Hematopoietic multipotent progenitor cell (in vitro differentiated cells): ENCODE measurements around the gene RERE. TPM values are rescaled to one million over a fixed set of nuclear protein-coding genes. Genes with fewer than 3 reads are reported as not detected.
"Not testable (repeated sequence)": the region's sequence is repeated elsewhere in the genome, so short reads cannot be mapped to it uniquely, and the experiment has no call there.

Experiments used
- DNase-seq, 3 donors: peaks; one replicate each; pipeline ENCODE4 v3.0.0-alpha.2; 2011 to 2015; ENCODE audit warnings: low read depth in 2 of 3, low spot score in 2 of 3
- total RNA-seq: library from RNA; depleted of rRNA; stranded (reverse); fragments of >200 nt; gene quantifications from one replicate; pipeline ENCODE4 v1.2.3, GENCODE V29; 2012

The RERE gene
- total RNA-seq, 1 donor, result 61.9 TPM

DNA sequence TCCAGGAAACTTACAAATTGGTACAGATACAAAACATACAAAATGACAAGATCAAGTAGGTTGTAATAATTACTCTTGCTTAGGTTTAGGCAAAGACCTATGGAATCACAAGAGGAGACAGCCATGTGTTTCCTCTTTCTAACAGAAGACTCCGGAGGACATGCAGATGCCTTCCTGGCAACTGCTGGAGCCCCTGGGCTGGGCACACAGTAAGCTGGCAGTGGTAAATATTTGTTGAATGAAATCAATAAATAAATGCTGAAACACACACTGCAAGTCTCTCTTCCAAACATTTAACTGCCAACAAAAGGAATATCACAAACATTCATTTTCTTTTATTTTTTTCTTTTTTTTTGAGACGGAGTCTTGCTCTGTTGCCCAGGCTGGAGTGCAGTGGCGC is 350.1 kb downstream of the RERE start:
- DNase-seq, result no peak

GRCh38 chr1:8465692-8466091 is 351.7 kb downstream of the RERE start:
- no peak for DNase-seq

- DNase-seq, result peak in 2 of 3 donors; percentile 33 to 56
Observed at GRCh38 chr1:8465013-8465412, 352.4 kb downstream of the RERE start.

DNA sequence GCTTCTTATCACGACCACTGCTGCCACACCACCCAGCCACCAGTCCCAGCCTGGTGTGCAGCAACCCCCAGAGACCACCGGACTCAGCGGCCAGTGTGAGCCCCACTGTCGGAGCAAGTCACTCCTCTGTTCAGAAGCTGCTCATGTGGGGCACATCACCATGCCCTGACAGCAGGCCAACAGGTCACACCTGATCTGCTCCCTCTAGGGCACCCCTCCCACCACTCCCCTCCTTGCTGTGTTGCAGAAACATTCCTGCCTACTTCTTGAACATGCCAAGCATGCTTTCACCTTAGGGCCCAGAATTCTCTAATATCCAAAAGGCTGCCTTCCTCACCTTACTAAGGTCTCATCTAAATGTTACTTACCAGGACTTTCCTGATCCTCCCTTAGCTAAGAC is 353.1 kb downstream of the RERE start:
- no peak for DNase-seq

DNA sequence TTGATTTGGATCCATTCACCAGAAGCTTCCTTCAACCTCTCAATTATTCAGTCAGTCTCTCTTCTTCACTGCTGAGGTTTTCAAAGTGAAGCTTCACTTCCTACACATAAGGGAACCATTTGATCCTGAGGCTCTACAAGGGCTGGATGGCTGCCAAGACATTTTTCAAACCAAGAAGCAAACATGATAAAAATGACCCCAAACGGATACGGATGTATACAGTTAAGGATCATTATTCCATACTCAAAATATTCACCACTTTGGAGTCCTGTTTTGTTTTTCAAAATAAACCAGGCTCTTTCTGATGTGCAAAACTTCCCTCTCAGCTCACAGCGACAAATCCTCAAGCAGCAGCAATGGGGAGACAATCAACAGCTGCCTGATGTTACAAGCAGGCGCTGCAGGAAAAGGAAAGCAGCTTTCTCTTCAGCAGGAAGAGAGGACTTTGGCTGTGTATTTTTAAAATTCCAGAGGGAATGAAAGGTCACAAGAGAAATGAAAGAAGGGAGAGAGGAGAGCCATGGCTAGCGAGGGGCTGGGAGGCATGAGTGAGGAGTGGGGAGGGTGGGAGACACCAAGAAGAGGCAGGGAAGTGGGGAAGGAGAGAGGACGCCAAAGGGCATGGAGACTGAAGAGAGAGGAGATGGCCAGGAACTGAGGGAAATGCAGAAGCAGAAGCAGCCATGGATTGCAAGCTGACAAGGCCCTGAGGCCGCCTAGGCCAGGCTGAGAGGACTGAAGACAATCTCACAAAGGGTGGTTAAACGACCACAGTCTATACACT is 354.1 kb downstream of the RERE start:
- DNase-seq, result peak in 2 of 3 donors; percentile 42 to 60

DNA sequence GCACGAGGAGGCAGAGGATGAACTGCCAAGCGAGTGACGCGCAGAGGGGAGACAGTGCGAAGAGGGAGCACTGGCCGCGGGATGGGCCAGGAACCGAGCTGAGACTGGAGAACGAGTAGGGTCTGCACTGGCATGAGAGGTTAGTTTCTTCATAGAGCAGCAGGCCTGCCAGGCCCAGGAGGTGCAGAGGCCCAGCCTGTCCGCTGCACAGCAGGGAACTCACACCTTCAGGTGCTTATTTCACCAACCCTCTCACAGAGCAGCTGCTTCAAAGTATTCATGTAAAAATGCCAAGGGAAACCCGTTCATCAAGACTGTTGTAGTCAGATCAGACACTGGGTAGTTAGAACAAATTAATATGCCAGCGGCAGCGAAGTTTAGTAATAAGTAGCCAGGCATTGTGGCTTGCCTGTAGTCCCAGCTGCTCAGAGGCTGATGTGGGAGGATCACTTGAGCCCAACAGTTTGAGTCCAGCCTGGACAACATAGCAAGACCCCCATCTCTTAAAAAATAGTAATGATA is 355.0 kb downstream of the RERE start:
- no peak for DNase-seq

DNA sequence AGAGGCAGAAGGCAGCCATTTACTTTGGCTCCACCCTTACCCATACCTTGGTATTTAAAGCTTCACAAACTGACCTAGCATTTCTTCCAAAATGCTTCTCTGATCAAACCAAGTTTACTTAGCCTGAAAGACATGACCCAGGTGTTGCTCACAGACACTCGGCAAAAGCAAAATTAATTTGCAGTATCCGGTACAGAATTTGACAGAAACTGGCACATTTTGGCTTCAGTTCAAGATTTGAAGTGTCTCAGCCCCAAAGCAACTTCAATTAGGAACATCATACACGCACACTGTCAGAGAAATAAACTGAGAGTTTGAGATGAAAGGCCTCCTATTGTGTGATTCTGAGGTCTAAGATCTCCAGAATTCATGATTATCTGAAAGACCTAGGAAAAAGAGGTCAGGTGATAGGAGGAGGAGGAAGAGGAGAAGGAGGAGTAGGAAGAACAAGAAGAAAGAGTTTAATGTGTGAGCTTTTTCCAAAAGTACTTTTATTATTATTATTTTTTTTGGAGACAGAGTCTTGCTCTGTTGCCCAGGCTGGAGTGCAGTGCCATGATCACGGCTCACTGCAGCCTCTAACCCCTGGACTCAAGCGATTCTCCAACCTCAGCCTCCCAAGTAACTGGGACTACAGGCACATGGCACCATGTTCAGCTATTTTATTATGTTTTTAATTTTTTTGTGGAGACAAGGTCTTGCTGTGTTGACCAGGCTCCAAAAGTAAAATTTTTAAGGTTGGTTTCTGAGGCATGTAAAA is 355.9 kb downstream of the RERE start:
- no peak for DNase-seq

DNA sequence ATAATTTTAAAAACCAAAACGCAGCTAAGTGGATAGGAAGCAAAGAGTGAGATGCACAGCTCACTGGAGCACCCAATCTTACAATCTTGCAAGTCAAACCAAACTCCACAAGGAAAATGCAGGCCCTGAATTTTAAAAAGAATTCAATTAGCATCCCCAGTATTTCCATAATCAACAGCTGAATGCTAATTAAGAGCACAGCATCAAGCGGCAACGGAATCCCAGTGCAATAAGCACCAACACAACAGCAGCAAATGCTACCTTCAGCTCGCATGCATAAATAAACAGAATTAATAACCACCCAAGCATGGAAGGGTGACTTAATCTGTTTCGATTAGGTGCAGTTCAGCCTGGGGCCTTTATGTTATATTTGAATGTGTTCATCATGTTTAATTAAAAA is 356.7 kb downstream of the RERE start:
- no peak for DNase-seq

GRCh38 chr1:8460132-8460544 is 357.3 kb downstream of the RERE start:
- no peak for DNase-seq

GRCh38 chr1:8458607-8459006 is 358.8 kb downstream of the RERE start:
- DNase-seq, result no peak

DNA sequence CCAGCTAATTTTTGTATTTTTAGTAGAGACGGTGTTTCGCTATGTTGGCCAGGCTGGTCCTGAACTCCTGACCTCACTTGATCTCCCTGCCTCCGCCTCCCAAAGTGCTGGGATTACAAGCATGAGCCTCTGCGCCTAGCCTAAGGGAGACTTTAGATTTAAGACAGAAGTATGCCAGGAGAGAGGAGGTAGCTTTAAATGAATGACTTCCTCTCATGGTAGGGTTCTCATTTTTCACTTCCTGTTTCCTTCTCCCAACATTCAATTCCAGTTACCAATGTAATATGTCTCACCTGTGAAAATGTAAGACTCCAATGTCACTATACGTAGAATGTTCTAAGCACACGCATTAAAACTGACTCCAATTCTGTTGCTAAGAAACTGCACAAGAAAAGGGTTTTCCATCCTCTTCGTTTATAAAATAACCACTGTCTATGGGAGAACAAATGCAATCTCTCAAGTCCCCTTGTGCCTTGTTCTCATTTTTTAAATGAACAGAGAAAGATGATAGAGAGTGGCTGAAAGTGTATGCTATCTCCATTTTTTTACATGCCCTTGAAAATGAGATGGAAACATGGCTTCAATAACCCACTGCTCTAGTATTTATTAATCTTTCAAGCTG is 359.6 kb downstream of the RERE start:
- DNase-seq, result no peak

DNA sequence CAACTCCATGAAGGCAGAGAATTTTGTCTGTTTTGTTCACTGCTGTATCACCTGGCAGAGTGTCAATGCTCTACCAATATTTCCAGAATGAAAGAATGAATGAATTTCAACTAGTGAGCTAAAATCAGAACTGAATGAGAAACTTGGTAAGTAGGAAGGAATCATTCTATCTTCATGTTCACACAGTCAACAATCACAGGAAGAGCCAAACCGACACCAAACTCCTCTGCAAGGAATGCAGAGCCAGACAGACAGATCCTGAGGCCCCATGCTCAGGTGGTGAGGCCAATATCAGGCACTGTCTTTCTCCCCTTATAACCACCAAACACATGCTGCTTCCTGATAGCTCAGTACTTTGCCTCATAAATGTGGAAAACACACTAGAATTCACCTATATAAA is 360.4 kb downstream of the RERE start:
- no peak for DNase-seq

- DNase-seq, result no peak
Observed at GRCh38 chr1:8456308-8456912, 361.0 kb downstream of the RERE start.

DNA sequence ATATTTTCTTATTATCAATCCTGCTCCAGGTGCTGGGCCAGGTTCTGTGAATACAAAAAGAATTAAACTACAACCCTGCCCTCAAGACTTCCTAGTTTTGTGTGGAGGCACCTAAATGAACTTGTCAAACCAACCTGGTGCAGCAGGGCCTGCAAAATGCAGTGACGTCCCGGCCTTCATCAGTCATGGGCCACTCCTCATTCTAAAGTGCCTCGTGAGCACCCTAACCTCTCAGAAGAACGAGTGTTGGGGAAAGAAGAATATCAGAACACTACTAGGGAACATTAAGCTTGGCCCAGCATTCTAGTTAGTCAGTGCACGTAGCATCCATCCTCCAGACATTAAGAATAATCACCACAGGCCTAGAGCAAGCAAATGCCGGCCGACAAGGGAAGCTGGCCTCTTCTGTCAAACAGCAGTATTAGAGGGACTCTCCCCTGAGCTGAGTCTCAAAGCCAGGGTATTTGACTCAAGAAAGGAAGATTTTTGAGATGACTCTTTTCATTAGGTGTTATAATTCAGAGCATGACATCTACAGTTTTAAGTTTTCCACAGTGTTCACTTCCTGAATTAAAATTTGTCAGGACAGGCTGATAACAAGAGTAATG is 361.6 kb downstream of the RERE start:
- DNase-seq, result no peak

- no peak for DNase-seq
Observed at GRCh38 chr1:8450312-8450711, 367.1 kb downstream of the RERE start.

DNA sequence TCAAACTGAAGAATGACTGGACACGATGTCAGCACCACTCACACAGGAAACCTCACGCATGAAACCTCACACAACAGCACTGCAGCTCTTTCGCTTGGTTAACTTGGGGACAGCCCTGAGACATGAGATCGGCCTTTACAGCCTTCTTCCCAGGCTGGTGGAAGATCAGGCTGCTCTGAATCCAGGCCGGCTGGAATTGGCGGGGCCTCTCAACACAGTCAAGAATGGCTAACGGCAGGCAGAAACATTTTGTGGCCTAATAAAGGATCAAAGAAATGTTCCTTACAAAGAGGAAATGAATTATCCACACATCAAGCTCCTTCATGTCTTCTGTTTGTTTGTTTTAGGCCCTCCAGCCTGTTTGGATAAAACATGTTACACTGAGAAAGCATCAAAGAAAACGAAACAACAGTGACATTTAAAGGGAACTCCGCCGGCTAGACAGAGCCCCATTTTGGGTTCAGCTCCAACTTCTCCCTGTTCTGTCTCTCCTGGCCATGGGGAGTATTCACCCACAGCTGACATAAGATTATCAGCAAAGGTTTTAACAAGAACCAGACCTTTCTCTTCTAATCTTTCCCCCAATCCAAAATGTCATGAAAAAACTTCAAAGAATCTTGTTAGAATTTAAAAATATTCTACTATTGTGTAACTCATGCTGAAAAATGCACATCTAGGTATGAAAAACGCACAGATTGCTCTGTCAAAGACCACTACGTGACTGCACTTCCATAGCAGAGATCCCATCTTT is 368.4 kb downstream of the RERE start:
- DNase-seq, result no peak

DNA sequence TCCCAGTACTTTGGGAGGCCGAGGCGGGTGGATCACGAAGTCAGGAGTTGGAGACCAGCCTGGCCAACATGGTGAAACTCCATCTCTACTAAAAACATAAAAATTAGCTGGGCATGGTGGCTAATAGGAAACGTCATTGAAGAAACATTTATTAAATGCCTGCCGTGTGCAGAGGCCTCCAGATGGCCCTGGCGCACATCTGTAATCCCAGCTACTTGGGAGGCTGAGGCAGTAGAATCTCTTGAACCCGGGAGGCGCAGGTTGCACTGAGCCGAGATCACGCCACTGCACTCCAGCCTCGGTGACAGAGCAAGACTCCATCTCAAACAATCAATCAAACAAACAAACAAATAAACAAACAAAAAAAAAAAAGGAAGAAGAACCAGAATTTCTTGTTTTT is 368.9 kb downstream of the RERE start:
- not testable (repeated sequence) for DNase-seq

DNA sequence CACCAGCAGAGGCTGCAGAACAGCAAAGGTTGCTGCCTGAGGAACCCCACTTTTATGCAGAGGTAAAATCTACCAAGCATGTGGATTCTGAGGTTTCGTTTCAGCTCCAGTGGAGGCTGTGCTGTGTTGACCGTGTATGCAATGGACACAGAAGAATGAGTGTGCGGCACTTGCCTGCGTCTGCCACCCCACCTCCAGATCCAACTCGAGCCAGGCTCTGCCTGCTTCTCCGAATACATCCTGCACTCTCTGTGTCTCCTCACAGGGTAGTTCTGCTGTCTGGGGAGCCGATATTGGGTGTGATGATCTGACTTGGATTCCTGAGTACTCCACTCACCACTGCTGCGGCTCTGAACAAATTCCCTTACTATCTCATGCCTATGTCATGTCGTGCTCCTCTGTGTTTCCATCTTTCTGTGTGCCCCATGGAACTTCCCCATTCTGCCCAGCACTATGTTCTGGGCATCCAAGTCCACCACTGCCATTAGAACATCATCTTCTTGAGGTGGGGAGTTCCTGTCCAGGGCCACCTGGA is 369.8 kb downstream of the RERE start:
- no peak for DNase-seq

GRCh38 chr1:8446119-8446518 is 371.3 kb downstream of the RERE start:
- DNase-seq, result not testable (repeated sequence)
